HG02759 (cell line): ENCODE results near the gene AIG1.

Experiments
- ATAC-seq: cut with Tn5 transposase; IDR thresholded peaks from one replicate; pipeline ENCODE4 v1.9.1; 2021; ENCODE audit warnings: mild to moderate bottlenecking, moderate library complexity; ENCODE audit not compliant: unreplicated experiment

AIG1 gene

DNA sequence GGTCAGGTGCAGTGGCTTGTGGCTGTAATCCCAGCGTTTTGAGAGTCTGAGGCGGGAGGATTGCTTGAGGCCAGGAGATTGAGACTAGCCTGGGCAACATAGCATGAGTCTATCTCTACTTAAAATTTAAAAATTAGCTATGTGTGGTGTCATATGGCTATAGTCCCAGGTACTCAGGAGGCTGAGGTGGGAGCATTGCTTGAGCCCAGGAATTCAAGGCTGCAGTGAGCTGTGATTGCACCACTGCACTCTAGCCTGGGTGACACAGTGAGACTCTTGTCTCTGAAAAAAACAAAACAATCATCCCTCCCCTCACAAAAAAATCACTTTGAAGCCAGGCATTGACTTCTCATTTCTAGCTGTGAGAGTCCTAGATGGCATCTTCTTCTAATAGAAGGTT is 32.1 kb downstream of the AIG1 start:
- no peak for ATAC-seq

DNA sequence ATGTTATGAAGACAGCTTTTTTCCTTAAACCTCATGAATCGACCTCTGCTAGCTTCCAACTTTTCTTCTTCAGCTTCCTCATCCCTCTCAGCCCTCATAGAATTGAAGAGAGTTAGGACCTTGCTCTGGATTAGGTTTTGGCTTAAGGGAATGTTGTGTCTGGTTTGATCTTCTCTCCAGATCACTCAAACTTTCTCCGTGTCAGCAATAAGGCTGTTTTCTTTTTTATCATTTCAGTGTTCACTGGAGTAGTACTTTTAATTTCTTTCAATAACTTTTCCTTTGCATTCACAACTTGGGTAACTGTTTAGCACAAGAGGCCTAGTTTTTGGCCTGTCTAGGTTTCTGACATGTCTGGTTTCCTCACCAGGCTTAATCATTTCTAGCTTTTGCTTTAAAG is 32.6 kb downstream of the AIG1 start:
- no peak for ATAC-seq

DNA sequence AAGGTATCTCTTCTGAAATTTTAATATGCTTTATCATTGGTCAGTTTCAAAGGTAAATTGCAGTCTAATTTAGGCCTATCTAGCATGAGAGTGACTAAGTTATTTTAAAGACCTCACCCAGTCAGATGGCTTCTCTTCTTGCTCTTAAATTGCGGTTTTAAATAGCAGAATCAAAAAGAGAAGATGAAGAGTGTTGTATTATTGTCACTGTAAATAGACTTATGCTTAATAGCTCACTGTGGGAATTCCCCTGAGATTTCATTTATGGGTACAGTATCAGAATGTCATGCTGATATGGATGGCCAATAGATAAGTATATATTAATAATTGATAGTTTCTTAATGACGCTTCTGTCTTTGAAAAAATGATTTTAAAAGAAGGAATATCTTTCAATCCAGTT is 35.7 kb downstream of the AIG1 start:
- ATAC-seq: no peak

- ATAC-seq: no peak
These were observed 36.6 kb downstream of the AIG1 start for GRCh38 chr6:143097224-143097795.

GRCh38 chr6:143098054-143098671 is 37.5 kb downstream of the AIG1 start:
- ATAC-seq: peak; percentile 90

DNA sequence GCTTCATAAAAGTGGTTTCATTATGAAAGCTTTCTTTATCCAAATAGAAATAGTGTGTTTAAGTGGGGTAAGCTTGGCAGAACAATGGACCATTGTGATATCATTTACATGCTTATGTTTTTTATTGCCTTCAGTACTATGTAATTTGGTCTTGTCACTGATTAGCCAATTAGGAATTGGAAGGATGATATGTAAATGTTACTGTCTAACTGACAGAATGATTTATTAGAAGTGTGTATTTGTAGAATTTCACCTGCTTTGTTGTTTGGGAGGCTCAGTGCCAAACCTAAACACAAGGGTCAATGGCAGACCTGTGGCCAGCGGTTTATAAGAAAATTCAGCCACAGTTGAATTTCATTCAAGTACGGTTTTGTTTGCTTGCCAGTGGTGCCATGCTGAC is 39.0 kb downstream of the AIG1 start:
- ATAC-seq: no peak

DNA sequence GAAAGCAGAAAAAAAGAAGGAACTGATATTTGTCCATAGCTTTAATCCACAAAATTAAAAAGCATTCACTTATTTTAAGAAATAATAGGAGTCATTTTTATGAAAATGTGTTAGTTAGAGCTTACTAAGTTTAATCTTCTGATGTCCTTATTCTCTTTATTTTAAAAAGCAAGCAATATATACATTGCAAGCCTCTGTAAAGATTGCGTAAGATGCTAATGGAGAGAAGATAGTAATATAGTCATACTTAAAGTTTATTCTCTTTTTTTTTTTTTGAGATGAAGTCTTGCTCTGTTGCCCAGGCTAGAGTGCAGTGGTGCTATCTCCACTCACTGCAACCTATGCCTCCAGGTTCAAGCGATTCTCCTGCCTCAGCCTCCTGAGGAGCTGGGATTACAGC is 39.7 kb downstream of the AIG1 start:
- no peak for ATAC-seq

DNA sequence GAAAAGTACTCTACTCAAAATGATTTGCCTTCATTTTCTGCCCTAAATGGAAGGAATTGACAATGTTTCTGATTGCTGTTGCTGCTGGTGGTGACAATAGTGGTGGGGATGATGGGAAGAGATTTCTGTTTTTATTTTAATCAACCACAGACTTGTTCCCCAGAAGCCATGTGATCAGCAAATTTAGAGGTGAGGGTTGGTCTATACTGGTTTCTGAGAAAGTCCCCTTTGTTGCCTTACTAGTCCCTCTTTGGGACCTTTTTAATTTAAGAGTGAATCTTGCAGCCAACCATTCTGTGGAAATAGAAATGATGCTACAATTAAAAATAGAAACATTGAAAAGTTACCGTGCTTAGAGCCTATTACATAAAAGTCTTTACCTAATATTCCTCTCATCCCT is 43.2 kb downstream of the AIG1 start:
- ATAC-seq: no peak

- ATAC-seq: no peak
These were observed 46.8 kb downstream of the AIG1 start for GRCh38 chr6:143107440-143107839.

- ATAC-seq: no peak
These were observed 47.4 kb downstream of the AIG1 start for GRCh38 chr6:143107911-143108761.

- ATAC-seq: no peak
These were observed 48.5 kb downstream of the AIG1 start for GRCh38 chr6:143109196-143109595.

DNA sequence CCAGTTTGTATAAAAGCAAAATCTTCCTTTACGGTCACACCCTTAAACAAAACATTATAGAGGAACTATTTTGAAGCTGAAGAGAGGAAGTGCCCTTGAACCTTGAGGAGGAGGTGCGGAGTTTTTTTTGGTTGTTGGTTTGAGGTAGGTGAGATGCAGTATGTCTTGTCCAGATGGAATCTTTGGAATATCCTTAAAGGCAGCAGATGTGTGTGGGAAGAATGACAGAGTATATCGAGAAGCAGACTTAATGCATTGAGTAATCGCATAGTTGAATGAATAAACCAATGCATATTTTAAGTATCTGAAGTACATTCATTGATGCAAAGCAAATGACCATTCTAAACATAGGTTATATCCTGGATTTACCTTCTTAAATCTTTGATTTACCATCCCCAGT is 49.9 kb downstream of the AIG1 start:
- ATAC-seq: no peak

DNA sequence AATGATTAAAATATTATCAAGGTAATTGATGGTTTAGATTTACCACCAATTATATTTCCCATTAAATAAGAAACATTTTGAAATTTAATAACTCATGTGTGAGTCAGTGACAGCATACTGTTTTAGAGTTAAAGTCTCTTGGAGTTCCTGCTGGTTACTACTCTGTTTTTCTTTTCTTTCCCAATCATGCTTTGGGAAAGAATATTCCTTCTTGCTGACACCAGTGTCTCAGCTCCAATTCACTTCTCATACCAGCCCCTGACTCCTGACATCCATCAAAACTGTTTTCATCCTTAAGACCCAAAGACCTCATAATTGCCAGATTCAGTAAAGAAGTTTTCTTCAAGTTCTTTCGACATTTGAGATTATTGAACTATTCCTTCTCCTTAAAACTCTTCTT is 50.3 kb downstream of the AIG1 start:
- no peak for ATAC-seq

- no peak for ATAC-seq
These were observed 50.8 kb downstream of the AIG1 start for GRCh38 chr6:143111443-143111842.

DNA sequence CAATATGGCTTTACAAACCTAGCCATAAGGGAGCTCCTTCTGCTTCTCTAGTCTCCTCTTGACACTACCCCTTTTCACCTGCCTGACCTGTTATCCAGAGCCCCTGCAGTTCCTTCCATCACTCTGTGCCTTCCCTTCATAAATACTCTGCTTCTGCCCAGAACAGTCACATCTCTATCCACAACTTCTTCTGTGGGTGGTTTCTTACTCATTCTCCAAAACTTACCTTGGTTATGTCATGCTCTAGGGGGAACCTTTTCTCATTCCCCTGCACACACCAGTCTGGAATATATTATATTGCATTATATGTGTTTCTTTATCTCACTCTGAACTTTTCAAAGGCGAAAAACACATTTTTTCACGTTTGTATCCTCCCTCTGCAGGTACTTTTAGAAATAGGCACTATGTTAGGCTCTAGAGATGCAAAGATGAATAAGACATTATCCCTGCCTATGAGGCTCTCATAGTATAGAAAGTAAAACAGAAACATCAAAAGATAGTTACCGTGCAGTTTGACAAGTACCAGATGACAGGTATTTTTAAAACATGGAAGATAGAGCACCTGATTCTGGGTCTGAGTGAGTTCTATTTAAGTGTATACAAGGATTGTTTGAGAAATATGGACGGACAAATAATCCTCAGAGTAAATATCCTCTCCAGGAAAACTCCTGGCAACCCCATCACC is 51.5 kb downstream of the AIG1 start:
- ATAC-seq: peak; percentile 49

DNA sequence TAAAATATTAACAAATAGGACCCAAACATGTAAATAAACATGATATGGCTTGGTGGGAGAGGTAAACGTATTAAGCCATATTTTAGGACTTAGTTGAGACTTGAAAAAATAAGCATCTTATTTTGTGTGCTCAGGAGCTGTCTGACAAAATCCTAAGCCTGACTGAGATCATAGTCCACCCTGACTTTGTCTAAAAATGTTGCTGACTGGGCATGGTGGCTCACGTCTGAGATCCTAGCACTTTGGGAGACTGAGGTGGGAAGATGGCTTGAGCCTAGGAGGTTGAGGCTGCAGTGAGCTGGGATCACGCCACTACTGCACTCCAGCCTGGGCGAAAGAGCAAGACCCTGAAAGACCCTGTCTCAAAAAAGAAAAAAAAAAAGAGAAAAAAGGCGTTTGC is 52.1 kb downstream of the AIG1 start:
- no peak for ATAC-seq

DNA sequence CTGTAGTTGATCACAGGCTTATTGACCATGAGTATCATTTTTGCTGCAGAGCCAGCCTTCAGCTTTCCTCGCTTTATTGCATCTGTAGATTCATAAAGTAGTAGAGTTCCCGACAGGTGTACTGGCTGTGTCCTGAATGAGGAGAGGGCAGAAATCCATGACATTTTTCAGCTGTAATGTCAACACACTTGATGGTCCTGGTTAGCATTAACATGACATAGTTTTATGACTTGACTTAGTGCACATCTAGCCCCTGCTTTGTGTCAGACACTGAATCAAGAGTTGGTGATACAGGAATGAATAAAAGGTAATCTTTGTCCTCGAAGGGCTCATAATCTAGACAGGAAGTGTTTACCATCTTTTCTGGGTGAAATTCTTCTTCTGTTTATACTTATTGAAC is 55.0 kb downstream of the AIG1 start:
- no peak for ATAC-seq

GRCh38 chr6:143117108-143117507 is 56.4 kb downstream of the AIG1 start:
- ATAC-seq: no peak

DNA sequence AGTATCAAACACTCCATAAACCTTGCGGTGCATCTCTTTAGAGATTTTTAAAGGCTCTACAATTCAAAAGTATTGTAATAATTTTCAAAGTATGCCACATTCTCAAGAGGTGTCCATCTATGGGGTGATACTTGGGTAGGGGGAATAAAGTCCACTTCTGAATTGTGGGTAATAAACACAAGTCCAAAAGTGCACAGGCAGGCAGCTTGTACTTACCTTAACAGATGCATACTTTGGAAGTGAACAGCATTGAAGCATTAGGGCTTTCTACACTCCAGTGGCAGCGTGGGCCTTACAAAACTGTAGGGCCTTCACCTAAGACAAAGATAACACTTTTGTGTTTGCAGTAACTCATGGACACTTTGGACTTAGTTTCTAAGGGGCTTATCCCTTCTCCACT is 58.6 kb downstream of the AIG1 start:
- no peak for ATAC-seq

- ATAC-seq: no peak
These were observed 62.4 kb downstream of the AIG1 start for GRCh38 chr6:143123081-143123480.

DNA sequence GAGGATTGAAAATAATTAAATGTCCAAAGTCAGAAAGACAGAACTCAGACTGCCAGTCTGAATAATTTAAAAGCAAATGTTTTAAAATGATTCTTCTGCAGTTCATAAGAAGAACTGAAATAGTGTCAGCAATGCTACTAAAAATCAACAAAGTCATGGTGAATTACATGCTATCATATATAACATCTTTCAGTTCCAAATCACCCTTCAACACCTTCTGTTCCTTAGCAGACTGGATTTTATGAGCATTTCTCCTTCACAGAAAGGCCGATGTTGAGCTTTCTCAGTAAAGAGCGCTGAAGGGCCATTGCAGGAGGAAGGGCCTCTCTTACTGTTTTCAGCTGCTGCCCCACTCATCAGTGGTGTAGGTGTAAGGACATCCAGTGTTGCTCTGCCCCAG is 63.3 kb downstream of the AIG1 start:
- no peak for ATAC-seq

DNA sequence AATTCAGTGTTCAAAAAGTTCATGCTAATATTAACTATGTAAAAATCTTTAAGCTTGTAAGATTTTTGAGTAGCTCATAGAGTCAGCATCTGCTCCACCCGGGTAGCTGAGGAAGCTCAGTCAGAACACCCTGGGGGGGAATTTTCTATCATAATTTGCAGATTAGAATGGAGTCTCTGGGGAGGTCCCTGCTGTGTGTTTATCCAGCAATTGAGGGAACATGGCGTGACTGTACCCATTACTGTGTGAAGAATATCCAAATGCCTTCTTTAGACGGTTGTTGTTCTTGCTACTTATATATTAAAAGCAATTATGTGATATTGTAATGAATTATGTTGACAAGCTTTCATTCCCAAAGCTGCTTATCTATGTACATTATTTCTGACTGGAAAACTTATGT is 64.8 kb downstream of the AIG1 start:
- no peak for ATAC-seq
